Stimulated activated CD4-positive, alpha-beta T cell treated with anti-CD3 and anti-CD28 coated beads, Interleukin-1b, Interleukin-23, amount 100 ng/mL, for 1 hour (primary cell): ENCODE data around the gene FNDC3A.
"Not testable (repeated sequence)": the region's sequence is repeated elsewhere in the genome, so short reads cannot be mapped to it uniquely, and the experiment has no call there.

ENCODE experiments used
- DNase-seq, 2 donors: peaks; one replicate each; pipeline ENCODE4 v3.0.0-alpha.2; 2020; ENCODE audit warnings: low read depth in 2 of 2

FNDC3A gene

GRCh38 chr13:49146950-49147355, 171.2 kb downstream of the FNDC3A start:
- no peak for DNase-seq

DNA sequence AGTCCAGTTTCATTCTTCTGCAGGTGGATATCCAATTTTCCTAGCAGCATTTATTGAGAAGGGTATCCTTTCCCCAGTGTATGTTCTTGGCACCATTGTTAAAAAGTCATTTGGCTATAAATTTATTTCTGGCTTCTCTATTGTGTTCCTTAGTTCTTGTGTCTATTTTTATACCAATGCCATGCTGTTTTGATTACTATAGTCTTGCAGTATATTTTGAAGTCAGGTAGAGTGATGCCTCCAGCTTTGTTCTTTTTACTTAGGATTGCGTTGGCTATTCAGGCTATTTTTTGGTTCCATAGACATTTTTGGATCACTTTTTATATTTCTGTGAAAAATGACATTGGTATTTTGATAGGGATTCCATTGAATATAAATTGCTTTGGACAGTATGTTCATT, 172.7 kb downstream of the FNDC3A start:
- DNase-seq: no peak

DNA sequence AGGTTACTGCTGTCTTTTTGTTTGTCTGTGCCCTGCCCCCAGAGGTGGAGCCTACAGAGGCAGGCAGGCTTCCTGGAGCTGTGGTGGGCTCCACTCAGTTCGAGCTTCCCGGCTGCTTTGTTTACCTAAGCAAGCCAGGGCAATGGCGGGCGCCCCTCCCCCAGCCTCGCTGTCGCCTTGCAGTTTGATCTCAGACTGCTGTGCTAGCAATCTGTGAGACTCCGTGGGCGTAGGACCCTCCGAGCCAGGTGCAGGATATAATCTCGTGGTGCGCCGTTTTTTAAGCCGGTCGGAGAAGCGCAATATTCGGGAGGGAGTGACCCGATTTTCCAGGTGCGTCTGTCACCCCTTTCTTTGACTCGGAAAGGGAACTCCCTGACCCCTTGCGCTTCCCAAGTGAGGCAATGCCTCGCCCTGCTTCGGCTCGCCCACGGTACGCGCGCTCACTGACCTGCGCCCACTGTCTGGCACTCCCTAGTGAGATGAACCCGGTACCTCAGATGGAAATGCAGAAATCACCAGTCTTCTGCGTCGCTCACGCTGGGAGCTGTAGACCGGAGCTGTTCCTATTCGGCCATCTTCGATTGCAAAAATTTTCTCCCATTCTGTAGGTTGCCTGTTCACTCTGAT, 182.4 kb downstream of the FNDC3A start:
- DNase-seq: not testable (repeated sequence)

DNA sequence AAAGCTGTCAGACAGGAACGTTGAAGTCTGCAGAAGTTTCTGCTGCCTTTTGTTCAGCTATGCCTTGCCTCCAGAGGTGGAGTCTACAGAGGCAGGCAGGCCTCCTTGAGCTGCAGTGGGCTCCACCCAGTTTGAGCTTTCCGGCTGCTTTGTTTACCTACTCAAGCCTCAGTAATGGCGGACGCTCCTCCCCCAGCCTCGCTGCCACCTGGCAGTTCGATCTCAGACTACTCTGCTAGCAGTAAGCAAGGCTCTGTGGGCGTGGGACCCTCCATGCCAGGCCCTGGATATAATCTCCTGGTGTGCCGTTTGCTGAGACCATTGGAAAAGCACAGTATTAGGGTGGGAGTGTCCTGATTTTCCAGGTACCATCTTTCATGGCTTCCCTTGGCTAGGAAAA, 187.4 kb downstream of the FNDC3A start:
- DNase-seq: not testable (repeated sequence)

DNA sequence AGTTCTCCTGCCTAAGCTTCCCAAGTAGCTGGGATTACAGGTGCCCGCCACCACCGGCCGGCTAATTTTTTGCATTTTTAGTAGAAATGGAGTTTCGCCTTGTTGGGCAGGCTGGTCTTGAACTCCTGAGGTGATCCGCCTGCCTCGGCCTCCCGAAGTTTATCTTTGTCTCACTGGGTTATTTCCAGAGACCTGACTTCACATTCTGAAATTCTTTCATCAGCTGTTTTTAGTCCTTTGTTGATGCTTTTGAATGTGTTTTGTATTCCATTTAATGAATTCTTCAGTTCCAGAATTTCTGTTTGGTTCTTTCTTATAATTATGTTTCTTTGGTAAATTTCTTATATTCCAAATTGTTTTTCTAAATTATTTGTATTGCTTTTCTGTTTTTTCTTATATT, 189.0 kb downstream of the FNDC3A start:
- no peak for DNase-seq

DNA sequence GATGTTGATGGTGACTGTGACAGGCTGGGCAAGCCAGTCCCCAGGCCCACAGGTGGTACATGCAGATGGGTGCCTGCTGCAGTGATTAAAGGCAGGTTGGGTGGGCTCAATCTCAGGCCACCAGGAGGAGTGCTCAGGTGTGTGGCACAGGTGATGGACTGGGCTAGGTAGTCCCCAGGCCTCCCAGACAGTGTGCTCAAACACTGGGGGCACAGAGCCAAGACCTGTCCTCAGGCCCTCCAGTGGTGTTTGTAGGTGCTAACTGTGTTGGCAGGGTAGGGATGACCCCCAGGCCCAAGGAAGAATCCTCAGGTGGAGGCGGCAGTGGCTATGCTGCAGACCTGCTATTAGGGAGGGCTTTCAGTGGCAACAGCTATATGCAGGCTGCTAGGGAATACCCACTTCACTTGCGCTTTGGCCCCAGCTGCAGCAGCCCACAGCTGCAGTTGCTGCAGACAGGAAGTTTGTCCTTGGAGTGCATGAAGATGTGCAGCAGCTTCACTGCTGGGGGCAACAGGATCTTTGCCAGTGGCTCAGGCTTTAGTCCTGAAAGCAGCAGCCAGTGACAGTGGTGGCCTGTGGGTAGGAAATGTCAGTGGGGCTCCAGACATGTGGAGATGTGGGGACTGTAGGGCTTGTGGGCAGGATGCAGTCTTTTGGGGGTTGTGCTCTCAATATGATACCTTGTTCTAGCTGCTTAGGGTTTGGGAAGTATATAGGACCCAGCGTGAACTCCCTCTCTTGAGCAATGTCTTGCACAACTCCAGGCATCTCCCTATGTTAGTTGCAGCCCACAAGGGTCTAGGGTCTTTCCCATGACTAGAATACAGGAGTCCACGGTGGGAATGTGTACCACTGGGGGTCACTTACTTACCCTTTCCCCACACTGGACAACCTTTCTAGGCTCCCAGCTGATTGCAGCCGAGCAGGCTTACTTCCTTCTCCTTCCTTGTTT, 190.4 kb downstream of the FNDC3A start:
- DNase-seq: no peak

GRCh38 chr13:49171359-49171758, 195.6 kb downstream of the FNDC3A start:
- no peak for DNase-seq

DNA sequence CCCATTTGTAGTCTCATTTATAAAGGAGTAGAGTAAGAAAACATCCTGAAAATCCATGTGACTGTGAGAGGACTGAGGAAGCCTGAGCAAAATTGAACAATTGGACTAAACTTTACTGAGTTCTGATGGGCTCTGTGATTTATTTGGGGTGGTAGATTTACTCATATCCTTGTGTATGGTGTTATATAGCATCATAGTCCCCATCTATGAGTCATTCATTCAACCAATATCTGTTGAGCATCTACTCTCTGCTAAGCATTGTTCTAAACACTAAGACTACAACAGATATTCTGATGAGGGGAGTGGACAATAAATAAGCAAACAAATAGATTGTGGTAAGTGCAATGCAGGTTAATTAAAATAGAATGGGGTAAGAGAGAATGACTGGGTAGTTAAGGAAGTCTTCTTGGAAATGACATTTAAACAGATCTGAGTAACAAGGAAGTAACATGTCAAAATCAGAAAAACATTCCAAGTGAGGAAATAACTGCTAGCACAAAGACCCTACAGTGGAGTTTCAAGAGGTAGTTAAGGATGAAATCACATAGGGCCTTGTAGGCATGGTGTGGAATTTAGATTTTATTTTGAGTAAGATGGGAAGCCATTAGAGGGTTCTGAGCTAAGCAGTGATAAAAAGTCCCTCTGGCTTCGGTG, 208.1 kb downstream of the FNDC3A start:
- DNase-seq: no peak

DNA sequence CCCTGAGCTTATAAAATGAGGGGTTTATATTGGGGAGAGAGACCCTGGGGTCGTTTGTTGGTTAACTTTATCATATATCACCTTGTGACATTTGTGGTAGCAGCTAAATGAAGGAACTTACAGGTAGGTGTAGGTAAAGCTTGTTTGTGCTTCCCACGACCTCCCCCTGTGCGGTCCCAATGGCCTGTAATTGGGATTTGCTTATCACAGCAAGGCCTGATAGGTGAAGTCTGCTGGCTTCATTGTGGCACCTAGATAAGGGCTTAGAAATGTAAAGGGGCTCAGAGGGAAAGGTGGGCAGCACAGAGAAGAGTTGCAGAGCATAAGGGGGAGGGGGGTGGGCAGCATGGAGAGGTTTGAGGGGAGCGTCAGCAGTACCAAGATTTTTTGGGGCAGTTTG, 208.9 kb downstream of the FNDC3A start:
- no peak for DNase-seq

GRCh38 chr13:49185264-49185663, 209.6 kb downstream of the FNDC3A start:
- DNase-seq: no peak

GRCh38 chr13:49190901-49191300, 215.2 kb downstream of the FNDC3A start:
- no peak for DNase-seq

GRCh38 chr13:49206641-49207040, 230.9 kb downstream of the FNDC3A start:
- DNase-seq: no peak

GRCh38 chr13:49208619-49209018, 232.9 kb downstream of the FNDC3A start:
- DNase-seq: no peak

DNA sequence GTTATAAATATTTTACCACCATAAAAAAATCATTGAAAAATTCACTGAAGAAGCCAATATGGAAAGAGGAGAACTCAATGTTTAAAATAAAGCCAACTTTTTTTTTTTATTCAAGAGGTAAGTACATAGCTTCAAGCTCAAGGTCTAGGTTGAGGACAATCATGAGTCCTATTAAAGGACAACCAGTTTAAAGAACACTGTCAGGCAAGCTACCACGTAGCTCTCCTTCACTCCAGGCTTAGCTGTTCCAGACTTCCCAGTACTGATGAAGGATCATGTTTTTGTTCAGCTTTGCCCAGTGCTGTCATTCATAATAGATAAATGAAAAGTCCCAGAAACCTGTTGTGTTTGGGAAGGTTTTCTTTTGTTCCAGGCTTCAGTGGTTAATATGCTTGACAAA, 234.4 kb downstream of the FNDC3A start:
- no peak for DNase-seq

DNA sequence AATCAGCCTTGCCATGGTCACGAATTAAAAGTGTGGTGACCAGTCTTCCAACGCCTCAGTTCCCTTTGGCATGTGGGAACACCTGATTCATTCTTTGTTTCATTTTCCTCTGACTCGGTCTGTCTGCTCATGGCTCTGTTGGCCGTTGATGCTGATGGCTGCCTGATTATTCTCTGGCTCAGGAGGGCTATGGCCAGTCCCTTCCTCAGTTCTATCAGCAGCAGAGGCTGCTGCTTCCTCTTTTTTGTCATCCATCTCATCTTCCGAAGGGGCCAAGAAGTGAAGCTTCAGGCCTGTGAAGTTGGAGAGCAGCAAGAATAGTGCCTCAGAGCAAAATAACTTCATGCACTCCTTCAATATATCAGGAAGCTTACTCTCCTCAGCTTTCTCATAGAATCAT, 235.0 kb downstream of the FNDC3A start:
- no peak for DNase-seq

DNA sequence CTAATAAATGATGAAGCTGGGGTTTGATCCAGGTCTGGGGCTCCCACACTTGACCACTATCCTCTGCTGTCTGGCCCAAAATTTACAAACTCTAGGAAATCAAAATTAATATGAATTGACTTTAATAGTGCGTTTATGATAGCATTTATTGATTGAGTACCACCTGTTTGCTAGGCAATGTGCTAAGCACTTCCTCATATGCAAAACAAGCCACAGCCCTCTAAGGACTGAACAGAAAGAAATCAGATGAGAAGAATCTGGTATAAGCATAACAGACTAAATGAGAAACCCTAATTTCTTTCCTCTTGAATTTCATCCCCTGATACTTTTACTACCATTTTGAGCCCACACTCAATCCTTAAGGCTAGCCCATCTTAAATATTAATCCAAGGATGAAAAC, 237.8 kb downstream of the FNDC3A start:
- DNase-seq: no peak

- DNase-seq: no peak
Observed at GRCh38 chr13:49213997-49214916, 238.5 kb downstream of the FNDC3A start.

GRCh38 chr13:49214917-49215376, 239.2 kb downstream of the FNDC3A start:
- DNase-seq: no peak

DNA sequence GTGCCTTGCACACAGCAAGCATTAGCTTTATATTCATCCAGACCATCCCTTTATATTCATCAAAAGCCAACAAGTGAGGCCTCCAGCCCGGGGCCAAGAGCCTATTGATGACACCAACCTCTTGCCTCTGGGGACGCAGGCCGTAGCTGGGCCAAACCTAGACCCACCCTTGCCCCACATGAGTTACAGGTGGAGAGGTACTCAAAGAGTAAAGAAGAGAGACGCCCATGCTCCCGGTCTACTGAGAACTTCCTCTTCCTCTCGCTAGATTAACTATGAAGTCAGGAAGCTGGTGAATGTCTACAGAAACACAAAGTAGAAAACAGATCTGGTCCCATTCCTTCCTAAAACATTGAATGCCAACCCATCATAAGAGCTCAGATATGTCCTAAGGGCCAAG, 240.6 kb downstream of the FNDC3A start:
- no peak for DNase-seq

GRCh38 chr13:49217962-49218492, 242.3 kb downstream of the FNDC3A start:
- no peak for DNase-seq

DNA sequence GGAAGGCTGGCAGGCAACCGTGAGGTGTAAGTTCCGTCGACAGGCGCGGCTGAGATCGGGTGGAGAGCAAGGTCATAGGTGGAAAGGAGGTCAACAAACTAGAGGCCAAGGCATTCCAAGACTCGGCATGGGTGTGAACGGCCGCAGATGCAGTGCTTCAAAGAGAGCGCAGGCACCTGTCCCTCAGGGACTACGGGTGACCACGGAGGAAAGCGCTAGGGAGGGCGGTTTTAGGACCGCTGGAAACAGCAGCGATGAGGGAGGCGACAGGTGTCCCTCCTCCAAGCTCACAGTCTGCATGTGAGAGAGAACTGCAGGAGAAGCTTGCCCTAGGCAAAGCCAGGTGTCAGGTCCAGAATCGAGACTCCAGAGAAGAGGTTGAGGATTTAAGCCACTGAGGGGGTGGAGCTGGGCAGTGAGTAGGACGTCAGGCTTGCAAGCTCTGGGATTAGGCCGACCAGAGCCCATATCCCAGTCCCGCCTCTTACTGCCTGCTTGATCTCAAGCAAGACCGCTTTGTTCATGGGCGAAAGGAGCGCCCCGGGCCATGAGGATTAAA, 242.9 kb downstream of the FNDC3A start:
- DNase-seq: no peak
